Right lobe of liver (tissue), 6 donors: Measurements from ENCODE around the gene PDE7B. TPM values are rescaled to one million over a fixed set of nuclear protein-coding genes. Genes with fewer than 3 reads are reported as not detected.
A peak's percentile ranks its signal among the peaks of the same experiment; 100 is the strongest.

Source experiments
- ATAC-seq, 4 donors: fragments of 200-7000 bp; cut with Tn5 transposase; one replicate each; pipeline ENCODE4 v1.9.1; 2020; ENCODE audit warnings: mild to moderate bottlenecking in 4 of 4, moderate library complexity in 4 of 4
- DNase-seq, 3 donors: peaks; one replicate each; pipeline ENCODE4 v3.0.0-alpha.2; 2020
- H3K27ac ChIP-seq, 3 donors: fragments of 200-600 bp; one replicate each; pipeline ENCODE4 v1.8.0; 2022
- H3K27me3 ChIP-seq, 2 donors: fragments of 200-600 bp; one replicate each; pipeline ENCODE4 v1.8.0; 2022
- H3K36me3 ChIP-seq, 4 donors: fragments of 200-600 bp; sonication (generic) in 1 of 4; one replicate each; pipeline versions ENCODE4 v1.5.1 to v1.8.0; 2017 to 2022; ENCODE audit warnings: control low read depth in 1 of 4
- H3K4me1 ChIP-seq, 4 donors: fragments of 200-600 bp; sonication (generic) in 1 of 4; one replicate each; pipeline versions ENCODE4 v1.5.1 to v1.8.0; 2017 to 2022; ENCODE audit warnings: control low read depth in 1 of 4
- H3K4me3 ChIP-seq, 3 donors: fragments of 200-600 bp; one replicate each; pipeline ENCODE4 v1.8.0; 2022
- H3K9me3 ChIP-seq, 4 donors: fragments of 200-600 bp; sonication (generic) in 1 of 4; one replicate each; pipeline versions ENCODE4 v1.5.1 to v1.8.0; 2017 to 2022; ENCODE audit warnings: control low read depth in 1 of 4
- CTCF ChIP-seq, 4 donors: fragments of 200-600 bp in 3 of 4; fragments of 450-650 bp in 1 of 4; IDR thresholded peaks; one replicate each; pipeline versions ENCODE4 v1.5.1 to v1.8.0; 2016 to 2022; ENCODE audit warnings: antibody characterized with exemption in 4 of 4, mild to moderate bottlenecking in 2 of 4
- POLR2A ChIP-seq: fragments of 450-650 bp; IDR thresholded peaks from one replicate; pipeline ENCODE4 v1.6.1; 2017; ENCODE audit warnings: antibody characterized with exemption, mild to moderate bottlenecking
- WGBS: methylation state at CpG from one replicate; pipeline ENCODE4 v1.1.6; 2018; ENCODE audit warnings: low coverage, low lambda C conversion rate; ENCODE audit not compliant: insufficient coverage; ENCODE audit errors: missing lambda C conversion rate; 5-methylcytosine and 5-hydroxymethylcytosine counted together
- intact Hi-C, 2 donors: fragments of 100-400 bp; cut with DNase I; formaldehyde crosslinking; loops; one replicate each; pipeline versions ENCODE4 v1.11.2 to v1.14.1; 2022
- total RNA-seq, 6 experiments: library from RNA; depleted of rRNA in 2 of 6; stranded (reverse); fragments of >200 nt in 2 of 6; fragmentation: NEBNext Ultra II Directional in 3 of 6; extraction: Animal tissue kit (Norgen Biotek cat#: 25700) in 3 of 6; gene quantifications; one replicate each; pipeline versions ENCODE4 v1.1.0 to v1.2.4, GENCODE V29; 2016 to 2023
- donor health status: DM: no; HTN: yes; CAD: no.
- donor health status: DM: no; HTN: no; CAD: no.
- donor health status: DM: no; HTN: no; CAD: no.
- donor health status: DM: no; HTN: yes; CAD: no.
- donor health status: DM: no; HTN: yes; CAD: no.

The PDE7B gene
- total RNA-seq, 6 experiments from 2014 or later, result 1.1 to 5.1 (median 1.9) TPM

- intact Hi-C loops, result no loop called here
- no peaks in the 10 kb centered on the region for H3K27me3 ChIP-seq
- WGBS, result 67% methylated on average over 7 of the region's 8 CpGs
- no peak overlapping the region for H3K27ac ChIP-seq
- ATAC-seq, result no peak
- TF ChIP-seq CTCF (IDR thresholded peaks at IDR 0.05), result no peak
- TF ChIP-seq POLR2A, result no peak
- no peaks in the 10 kb centered on the region for H3K9me3 ChIP-seq
- no peak overlapping the region for H3K4me3 ChIP-seq
- peaks cover 0 to 4% (median 0%) of the 10 kb centered on the region in 4 donors for H3K4me1 ChIP-seq
- no peak for DNase-seq
- H3K36me3 ChIP-seq, result no peaks in the 10 kb centered on the region
Observed at GRCh38 chr6:135935941-135936601, 84.6 kb downstream of the PDE7B start.

DNA sequence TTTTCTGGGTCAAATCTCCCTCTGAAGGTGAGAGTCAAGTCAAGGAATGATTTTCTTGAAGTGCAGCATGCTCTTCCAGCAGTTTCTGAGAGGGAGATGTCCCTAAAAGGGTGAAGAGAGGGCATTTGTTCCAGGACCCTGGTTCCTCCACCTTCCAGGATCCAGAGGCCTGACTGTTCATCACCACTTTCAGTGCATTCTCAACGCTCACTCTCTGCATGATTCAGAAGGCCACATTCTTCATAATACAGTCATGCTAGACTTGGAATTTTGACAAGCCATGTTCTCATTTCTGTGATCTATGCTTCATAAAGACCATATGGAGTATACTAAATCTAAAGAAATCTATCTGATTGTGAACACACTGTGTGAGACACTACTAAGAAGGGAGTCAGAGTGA is 85.1 kb downstream of the PDE7B start:
- H3K27ac ChIP-seq, result no peak overlapping the region
- 100% methylated on average over 1 of the region's 1 CpG for WGBS
- intact Hi-C loops, result no loop called here
- no peak for TF ChIP-seq POLR2A
- no peak for TF ChIP-seq CTCF (IDR thresholded peaks at IDR 0.05)
- H3K36me3 ChIP-seq, result no peaks in the 10 kb centered on the region
- H3K4me1 ChIP-seq, result peaks cover 0 to 4% (median 0%) of the 10 kb centered on the region in 4 donors
- H3K27me3 ChIP-seq, result no peaks in the 10 kb centered on the region
- H3K9me3 ChIP-seq, result no peaks in the 10 kb centered on the region
- ATAC-seq, result peak in 1 of 4 donors; percentile 29
- no peak overlapping the region for H3K4me3 ChIP-seq
- no peak for DNase-seq

GRCh38 chr6:135937106-135937505 is 85.6 kb downstream of the PDE7B start:
- intact Hi-C loops, result no loop called here
- H3K27ac ChIP-seq, result no peak overlapping the region
- WGBS, result 92% methylated on average over 3 of the region's 6 CpGs

GRCh38 chr6:135938576-135939207 is 87.2 kb downstream of the PDE7B start:
- Histone ChIP-seq H3K4me3 (no peak overlapping the region), H3K9me3 (no peaks in the 10 kb centered on the region), H3K4me1 (no peaks in the 10 kb centered on the region), H3K27me3 (no peaks in the 10 kb centered on the region), H3K27ac (no peak overlapping the region), H3K36me3 (no peaks in the 10 kb centered on the region)
- 47% methylated on average over 9 of the region's 9 CpGs for WGBS
- ATAC-seq, result peak; percentile 51 to 73 (median 55)
- intact Hi-C loops, result no loop called here
- DNase-seq, result no peak
- no peak for TF ChIP-seq POLR2A
- TF ChIP-seq CTCF (IDR thresholded peaks at IDR 0.05), result peak in 3 of 4 donors; percentile 36 to 46 (median 44)

More at GRCh38 chr6:135937106-135937505, 85.6 kb downstream of the PDE7B start:
- Histone ChIP-seq H3K4me1 (peaks cover 0 to 4% (median 0%) of the 10 kb centered on the region in 4 donors), H3K27me3 (no peaks in the 10 kb centered on the region), H3K4me3 (no peak overlapping the region), H3K9me3 (no peaks in the 10 kb centered on the region), H3K36me3 (no peaks in the 10 kb centered on the region)
- no peak for ATAC-seq
- no peak for DNase-seq
- TF ChIP-seq POLR2A (no peak), CTCF (IDR thresholded peaks at IDR 0.05) (no peak)
